CD8-positive, alpha-beta memory T cell (primary cell): Measurements from ENCODE around the gene MAPK8IP2. TPM values are rescaled to one million over a fixed set of nuclear protein-coding genes. Genes with fewer than 3 reads are reported as not detected.
A peak's percentile ranks its signal among the peaks of the same experiment; 100 is the strongest.
"Not testable (repeated sequence)": the region's sequence is repeated elsewhere in the genome, so short reads cannot be mapped to it uniquely, and the experiment has no call there.

Experiments
- CTCF ChIA-PET: fragments of 350-600 bp; sonication (Branson Sonifier 250); formaldehyde crosslinking; loops from one replicate; lab custom pipeline; 2021; ENCODE audit warnings: antibody characterized with exemption; lab: Charles Lee
- POLR2A ChIA-PET: fragments of 350-600 bp; sonication (Branson Sonifier 250); formaldehyde crosslinking; loops from one replicate; lab custom pipeline; 2021; ENCODE audit warnings: antibody characterized with exemption; lab: Charles Lee
- DNase-seq, 5 donors: peaks; one replicate each; pipeline versions ENCODE4 v3.0.0 to v3.0.0-alpha.2; 2020 to 2022; ENCODE audit warnings: mixed read lengths in 1 of 5
- H3K27ac ChIP-seq: one replicate; pipeline ENCODE4 v1.7.0; 2013; ENCODE audit warnings: low read depth, mild to moderate bottlenecking, low read length, moderate library complexity
- H3K27me3 ChIP-seq: 2 replicates; pipeline ENCODE4 v1.7.0; 2013; ENCODE audit warnings: low read length, mild to moderate bottlenecking; ENCODE audit not compliant: insufficient read depth, poor library complexity, severe bottlenecking
- H3K36me3 ChIP-seq: 2 replicates; pipeline ENCODE4 v1.7.0; 2013; ENCODE audit warnings: mild to moderate bottlenecking, low read length, moderate library complexity; ENCODE audit not compliant: insufficient read depth
- H3K4me1 ChIP-seq: 2 replicates; pipeline ENCODE4 v1.7.0; 2013; ENCODE audit warnings: mild to moderate bottlenecking, low read length, moderate library complexity; ENCODE audit not compliant: insufficient read depth
- H3K4me3 ChIP-seq: 2 replicates; pipeline ENCODE4 v1.7.0; 2013; ENCODE audit warnings: mild to moderate bottlenecking, low read length
- H3K9me3 ChIP-seq: 2 replicates; pipeline ENCODE4 v1.7.0; 2013; ENCODE audit warnings: mild to moderate bottlenecking, low read length
- H3K27ac Mint-ChIP-seq, 8 donors: one replicate each; pipeline ENCODE4 v1.8.0; 2020 to 2021; ENCODE audit warnings: mixed read lengths in 8 of 8, mild to moderate bottlenecking in 6 of 8, inconsistent platforms in 3 of 8, moderate library complexity in 3 of 8
- H3K27me3 Mint-ChIP-seq, 2 donors: one replicate each; pipeline ENCODE4 v1.8.0; 2020 to 2021; ENCODE audit warnings: mixed read lengths in 2 of 2, mild to moderate bottlenecking in 1 of 2, moderate library complexity in 1 of 2
- H3K36me3 Mint-ChIP-seq, 3 donors: one replicate each; pipeline ENCODE4 v1.8.0; 2020 to 2021; ENCODE audit warnings: mixed read lengths in 3 of 3, inconsistent platforms in 1 of 3, mild to moderate bottlenecking in 1 of 3
- H3K4me1 Mint-ChIP-seq, 3 donors: one replicate each; pipeline ENCODE4 v1.8.0; 2020 to 2021; ENCODE audit warnings: mixed read lengths in 3 of 3, inconsistent platforms in 1 of 3, mild to moderate bottlenecking in 1 of 3
- H3K4me3 Mint-ChIP-seq, 7 donors: one replicate each; pipeline ENCODE4 v1.8.0; 2020 to 2021; ENCODE audit warnings: mixed read lengths in 7 of 7, mild to moderate bottlenecking in 6 of 7, moderate library complexity in 4 of 7, inconsistent platforms in 2 of 7
- H3K9me3 Mint-ChIP-seq, 5 donors: one replicate each; pipeline ENCODE4 v1.8.0; 2020 to 2022; ENCODE audit warnings: mixed read lengths in 5 of 5, mild to moderate bottlenecking in 3 of 5, moderate library complexity in 2 of 5, inconsistent platforms in 1 of 5
- polyA plus RNA-seq: library from polyadenylated mRNA; unstranded; fragments of 300-500 nt; fragmentation: Illumina TruSeq; gene quantifications from one replicate; pipeline ENCODE4 v1.2.3, GENCODE V29; 2021
- total RNA-seq, 2 experiments: library from RNA; stranded (reverse); gene quantifications; one replicate each; pipeline ENCODE4 v1.2.3, GENCODE V29; 2021

Gene MAPK8IP2
- total and polyA plus RNA-seq, 3 experiments from 2014 or later = 0.20 to 0.28 TPM; not detected in 1

DNA sequence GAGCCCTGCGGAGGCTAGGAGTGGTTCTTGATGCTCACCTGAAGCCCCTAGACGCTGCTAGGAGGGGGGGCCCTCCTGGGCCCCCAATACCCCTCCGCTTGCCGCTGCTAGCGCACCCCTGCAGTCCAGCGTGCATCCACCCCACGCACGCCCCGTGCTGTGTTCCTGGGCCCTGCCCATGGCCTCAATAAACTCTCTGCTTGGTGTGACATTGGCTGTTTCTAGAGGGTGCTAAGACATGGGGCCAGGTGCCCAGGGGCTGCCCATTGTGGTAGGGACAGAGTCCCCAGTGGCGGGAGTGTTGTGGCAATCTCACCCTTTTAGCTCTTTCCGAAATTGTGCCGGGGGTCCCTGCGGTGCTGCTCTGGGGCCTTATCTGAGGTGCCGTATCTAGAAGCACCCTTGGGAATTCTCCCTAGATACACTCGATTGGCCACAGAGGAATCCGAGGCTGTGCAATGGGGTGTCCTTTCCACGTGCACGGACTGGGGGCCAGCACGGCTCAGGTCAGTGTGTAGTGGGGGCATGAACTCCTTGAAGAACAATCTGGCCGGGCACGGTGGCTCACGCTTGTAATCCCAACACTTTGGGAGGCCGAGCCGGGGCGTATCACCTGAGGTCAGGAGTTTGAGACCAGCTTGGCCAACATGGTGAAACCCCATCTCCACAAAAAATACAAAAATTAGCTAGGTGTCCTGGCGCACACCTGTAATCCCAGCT lies 10.9 kb downstream of the MAPK8IP2 start:
- H3K9me3 Mint-ChIP-seq = no peaks in the 10 kb centered on the region
- no peak overlapping the region for H3K4me3 ChIP-seq
- ChIA-PET POLR2A (no interaction called here), CTCF (interaction anchor here (2.2 kb wide), 1 partner anchor 10 kb away, joined by 6 read pairs; no protein-coding TSS in a partner anchor)
- no peaks in the 10 kb centered on the region for H3K4me1 ChIP-seq
- no peak overlapping the region for H3K27ac ChIP-seq
- H3K36me3 Mint-ChIP-seq = no peaks in the 10 kb centered on the region
- no peaks in the 10 kb centered on the region for H3K9me3 ChIP-seq
- peaks cover 2 to 6% (median 4%) of the 10 kb centered on the region in 3 donors for H3K4me1 Mint-ChIP-seq
- no peaks in the 10 kb centered on the region for H3K27me3 ChIP-seq
- H3K4me3 Mint-ChIP-seq = no peak overlapping the region
- no peaks in the 10 kb centered on the region for H3K36me3 ChIP-seq
- no peak for DNase-seq
- H3K27ac Mint-ChIP-seq = peak overlapping the region in 1 of 8 donors; percentile 75
- peaks cover 17 to 34% of the 10 kb centered on the region in 2 donors for H3K27me3 Mint-ChIP-seq

DNA sequence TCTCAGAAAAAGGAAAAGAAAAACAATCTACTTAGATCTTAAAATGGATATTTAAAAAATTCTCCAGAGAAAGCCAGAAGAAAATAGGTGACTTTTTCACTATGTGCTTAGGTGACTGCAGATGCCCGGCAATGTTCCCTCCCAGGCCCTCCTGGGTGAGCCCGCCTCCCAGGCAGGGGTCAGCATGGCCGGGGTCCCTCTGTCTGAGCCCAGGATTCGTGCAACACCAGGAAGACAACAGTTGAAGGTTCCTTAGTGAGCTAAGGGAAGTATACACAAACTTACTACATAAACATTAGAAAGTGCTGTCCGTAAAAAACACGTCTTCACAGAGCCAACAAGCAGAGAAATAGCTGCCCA lies 11.6 kb downstream of the MAPK8IP2 start:
- Histone ChIP-seq H3K27me3 (no peaks in the 10 kb centered on the region), H3K36me3 (no peaks in the 10 kb centered on the region), H3K4me3 (no peak overlapping the region), H3K9me3 (no peaks in the 10 kb centered on the region), H3K4me1 (no peaks in the 10 kb centered on the region), H3K27ac (no peak overlapping the region)
- ChIA-PET CTCF (interaction anchor here (2.2 kb wide), 1 partner anchor 9 kb away, joined by 6 read pairs; no protein-coding TSS in a partner anchor), POLR2A (no interaction called here)
- no peak for DNase-seq
- H3K9me3 Mint-ChIP-seq = no peaks in the 10 kb centered on the region
- H3K4me3 Mint-ChIP-seq = no peak overlapping the region
- H3K27me3 Mint-ChIP-seq = peaks cover 17 to 31% of the 10 kb centered on the region in 2 donors
- no peaks in the 10 kb centered on the region for H3K36me3 Mint-ChIP-seq
- H3K4me1 Mint-ChIP-seq = peaks cover 2 to 6% (median 4%) of the 10 kb centered on the region in 3 donors
- no peak overlapping the region for H3K27ac Mint-ChIP-seq

DNA sequence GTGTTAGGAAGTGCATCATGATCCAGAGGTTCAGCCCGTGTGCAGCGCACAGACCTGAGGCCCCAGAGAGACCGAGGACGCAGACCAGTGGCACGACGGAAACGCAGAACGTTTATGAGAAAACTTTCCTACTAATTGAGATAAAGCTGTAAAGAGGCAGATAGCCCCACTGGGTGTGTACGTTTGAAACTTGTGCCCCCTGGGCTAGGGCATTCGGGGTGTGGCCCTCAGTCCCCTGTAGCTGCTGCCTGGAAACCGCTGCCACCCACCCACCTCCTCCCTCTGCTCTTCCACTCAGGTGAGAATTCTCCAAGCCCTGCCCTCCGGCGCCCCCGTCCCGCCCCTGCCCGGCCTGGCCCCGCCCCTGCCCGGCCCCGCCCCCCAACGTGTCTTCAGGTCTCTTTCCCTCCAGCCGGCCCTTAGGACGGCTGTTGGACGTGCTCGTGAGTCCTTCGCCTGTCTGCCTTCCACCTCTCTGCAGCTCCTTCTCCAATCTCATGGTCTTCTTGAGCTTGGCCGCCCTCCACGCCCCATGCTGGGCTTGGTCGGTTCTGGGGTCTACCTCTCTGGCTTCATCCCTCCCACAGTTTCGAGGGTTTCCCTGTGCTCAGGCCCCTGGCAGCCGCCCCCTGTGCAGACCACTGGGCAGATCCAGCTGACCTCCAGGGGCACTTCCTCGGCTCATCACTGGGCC lies 12.1 kb downstream of the MAPK8IP2 start:
- no peaks in the 10 kb centered on the region for H3K9me3 Mint-ChIP-seq
- H3K27ac Mint-ChIP-seq = no peak overlapping the region
- Histone ChIP-seq H3K36me3 (no peaks in the 10 kb centered on the region), H3K4me3 (no peak overlapping the region), H3K9me3 (no peaks in the 10 kb centered on the region), H3K27me3 (no peaks in the 10 kb centered on the region), H3K27ac (no peak overlapping the region), H3K4me1 (no peaks in the 10 kb centered on the region)
- ChIA-PET POLR2A (no interaction called here), CTCF (interaction anchor here (0.7 to 2.2 kb wide), 3 partner anchors 9 to 87 kb away, joined by 3 to 6 read pairs (median 5); partner anchors contain the start of genes SCO2 and SYCE3)
- H3K4me1 Mint-ChIP-seq = peaks cover 2 to 6% (median 4%) of the 10 kb centered on the region in 3 donors
- H3K27me3 Mint-ChIP-seq = peaks cover 12 to 26% of the 10 kb centered on the region in 2 donors
- no peak overlapping the region for H3K4me3 Mint-ChIP-seq
- no peaks in the 10 kb centered on the region for H3K36me3 Mint-ChIP-seq
- DNase-seq = no peak

DNA sequence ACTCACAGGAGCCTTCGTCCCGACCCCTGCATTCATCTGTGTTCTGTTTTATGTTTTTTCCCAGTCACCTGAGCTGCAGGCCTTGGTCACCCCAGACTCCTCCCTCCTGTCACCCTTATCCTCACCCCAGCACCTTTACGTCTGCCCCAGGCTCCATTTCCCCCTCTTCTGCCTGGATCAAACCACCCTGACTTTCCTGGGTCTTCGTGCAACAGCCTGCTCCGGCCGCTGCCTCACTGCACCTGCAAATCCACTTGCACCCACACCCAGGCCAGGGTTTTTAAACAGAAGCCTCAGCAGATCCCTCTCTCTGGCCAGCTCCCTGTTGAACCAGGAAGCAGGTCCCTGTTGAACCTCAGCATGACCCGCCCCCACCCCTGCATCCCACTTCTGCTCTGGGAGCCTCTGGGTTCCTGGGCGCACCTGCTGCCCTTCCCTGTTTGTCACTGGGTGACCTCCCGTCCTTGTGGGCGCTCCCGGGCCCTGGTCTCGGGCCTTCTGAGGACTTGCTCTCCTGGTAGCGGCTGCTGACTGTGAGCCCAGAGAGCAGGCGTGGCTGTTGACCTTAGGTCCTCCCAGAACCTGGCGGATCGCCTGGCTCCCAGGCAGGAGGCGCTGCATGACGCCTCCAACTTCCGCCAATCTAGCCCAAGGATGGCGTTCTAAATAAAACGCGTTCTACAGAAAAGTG lies 12.8 kb downstream of the MAPK8IP2 start:
- POLR2A ChIA-PET = no interaction called here
- Histone ChIP-seq H3K9me3 (no peaks in the 10 kb centered on the region), H3K36me3 (no peaks in the 10 kb centered on the region), H3K27me3 (no peaks in the 10 kb centered on the region), H3K4me3 (no peak overlapping the region), H3K27ac (no peak overlapping the region), H3K4me1 (no peaks in the 10 kb centered on the region)
- Mint-ChIP-seq H3K27ac (no peak overlapping the region), H3K36me3 (no peaks in the 10 kb centered on the region), H3K27me3 (peaks cover 10 to 22% of the 10 kb centered on the region in 2 donors), H3K9me3 (no peaks in the 10 kb centered on the region), H3K4me1 (peaks cover 2 to 6% (median 4%) of the 10 kb centered on the region in 3 donors), H3K4me3 (no peak overlapping the region)
- CTCF ChIA-PET = interaction anchor here (1.7 to 2.2 kb wide), 2 partner anchors 8 to 88 kb away, joined by 5 to 6 read pairs; partner anchors contain the start of gene SCO2
- DNase-seq = no peak

- POLR2A ChIA-PET, CTCF ChIA-PET, H3K4me1 Mint-ChIP-seq: not testable (repeated sequence)
Observed at GRCh38 chr22:50614296-50614695, 13.7 kb downstream of the MAPK8IP2 start.

DNA sequence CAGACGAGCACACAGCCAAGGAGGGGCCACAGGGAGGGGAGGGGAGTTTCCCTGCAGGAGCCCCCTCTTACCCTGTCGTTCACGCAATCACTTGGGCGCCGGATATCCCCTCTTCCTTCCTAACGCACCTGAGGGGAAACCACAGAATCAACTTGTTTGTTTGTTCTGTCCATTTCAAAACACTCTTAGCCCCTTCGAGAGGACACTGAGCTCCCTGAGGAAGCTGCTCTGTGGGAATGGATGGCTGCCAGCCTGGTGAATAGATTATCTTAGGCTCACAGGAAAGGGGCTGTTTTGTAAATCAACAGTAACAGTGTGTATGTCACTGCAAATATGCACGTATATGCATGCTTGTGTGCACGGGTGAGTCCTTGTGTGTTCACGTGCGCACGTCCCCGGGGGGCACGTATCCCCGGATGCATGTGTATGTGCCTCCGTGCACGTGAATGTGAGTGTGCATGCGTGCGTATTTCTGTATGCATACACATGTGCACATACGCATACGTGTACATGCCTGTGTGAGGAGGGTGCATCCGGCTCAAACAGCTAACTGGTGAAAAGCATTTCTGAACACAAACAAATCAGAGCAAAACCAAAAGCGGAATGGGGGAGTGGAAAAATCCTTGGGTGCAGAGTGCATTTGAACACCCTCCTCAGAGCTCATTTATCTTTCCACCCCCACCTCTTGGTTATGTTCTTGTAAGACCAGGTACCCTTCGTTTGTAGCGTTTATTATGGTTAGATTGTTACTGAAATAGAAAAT lies 20.2 kb downstream of the MAPK8IP2 start:
- H3K9me3 Mint-ChIP-seq = no peaks in the 10 kb centered on the region
- Histone ChIP-seq H3K27ac (peak overlapping the region; percentile 76), H3K4me3 (peak overlapping the region; percentile 70), H3K27me3 (no peaks in the 10 kb centered on the region), H3K4me1 (peaks cover 35% of the 10 kb centered on the region), H3K9me3 (no peaks in the 10 kb centered on the region), H3K36me3 (no peaks in the 10 kb centered on the region)
- H3K4me3 Mint-ChIP-seq = peak overlapping the region; percentile 87 to 92 (median 90)
- peaks cover 0 to 13% (median 2%) of the 10 kb centered on the region in 3 donors for H3K36me3 Mint-ChIP-seq
- peak overlapping the region; percentile 90 to 99 (median 98) for H3K27ac Mint-ChIP-seq
- peak; percentile 80 to 95 (median 90) for DNase-seq
- peaks cover 0 to 2% of the 10 kb centered on the region in 2 donors for H3K27me3 Mint-ChIP-seq
- ChIA-PET CTCF (interaction anchor here (0.7 to 4.9 kb wide), 39 partner anchors 8 to 430 kb away, joined by 3 to 73 read pairs (median 4); partner anchors contain the start of genes CHKB, HDAC10, LMF2 and NCAPH2), POLR2A (interaction anchor here (0.6 to 2.3 kb wide), 16 partner anchors 13 to 252 kb away, joined by 3 to 33 read pairs (median 4); partner anchors contain the start of genes CHKB, KLHDC7B, LMF2 and NCAPH2)
- peaks cover 31 to 41% (median 31%) of the 10 kb centered on the region in 3 donors for H3K4me1 Mint-ChIP-seq

More at GRCh38 chr22:50614296-50614695, 13.7 kb downstream of the MAPK8IP2 start:
- H3K27me3 Mint-ChIP-seq = peaks cover 8 to 21% of the 10 kb centered on the region in 2 donors
- not testable (repeated sequence) for H3K4me3 ChIP-seq, H3K4me1 ChIP-seq, H3K36me3 ChIP-seq, H3K9me3 ChIP-seq, H3K36me3 Mint-ChIP-seq, H3K27me3 ChIP-seq, DNase-seq, H3K27ac ChIP-seq, H3K9me3 Mint-ChIP-seq, H3K27ac Mint-ChIP-seq, H3K4me3 Mint-ChIP-seq

DNA sequence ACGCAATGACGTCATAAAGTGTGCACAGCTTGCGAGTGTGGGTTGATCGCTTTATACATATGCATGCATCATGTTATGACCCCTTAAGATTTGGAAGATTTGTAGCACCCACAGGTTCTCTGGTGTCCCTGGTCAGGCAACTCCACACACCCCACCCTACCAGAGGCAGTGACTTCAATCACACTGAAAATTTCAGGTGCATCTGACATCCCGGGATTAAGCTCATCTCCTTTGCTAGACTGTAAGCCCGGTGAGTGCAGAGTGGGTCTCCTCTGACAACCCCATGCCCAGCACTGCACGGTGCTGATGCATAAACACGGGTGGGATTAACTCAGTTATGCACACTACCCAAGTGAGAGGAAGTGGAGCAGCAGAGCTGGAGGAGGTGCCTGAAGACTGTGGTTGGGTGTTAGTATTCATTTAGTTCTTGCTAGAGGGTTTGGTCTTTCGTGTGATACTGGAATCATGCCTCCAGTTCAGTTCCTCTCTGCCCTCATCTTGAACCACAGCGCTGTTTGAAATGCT lies 20.8 kb downstream of the MAPK8IP2 start:
- Mint-ChIP-seq H3K9me3 (no peaks in the 10 kb centered on the region), H3K4me1 (peaks cover 31 to 44% (median 34%) of the 10 kb centered on the region in 3 donors), H3K4me3 (peak overlapping the region; percentile 87 to 92 (median 90)), H3K27me3 (peaks cover 0 to 2% of the 10 kb centered on the region in 2 donors), H3K27ac (peak overlapping the region; percentile 90 to 99 (median 98)), H3K36me3 (peaks cover 0 to 18% (median 2%) of the 10 kb centered on the region in 3 donors)
- H3K36me3 ChIP-seq = no peaks in the 10 kb centered on the region
- no peaks in the 10 kb centered on the region for H3K27me3 ChIP-seq
- POLR2A ChIA-PET = interaction anchor here (0.6 to 2.3 kb wide), 12 partner anchors 38 to 176 kb away, joined by 3 to 33 read pairs (median 6); partner anchors contain the start of genes CHKB, KLHDC7B, LMF2 and NCAPH2
- peaks cover 35% of the 10 kb centered on the region for H3K4me1 ChIP-seq
- peak overlapping the region; percentile 76 for H3K27ac ChIP-seq
- CTCF ChIA-PET = interaction anchor here (0.6 to 4.9 kb wide), 32 partner anchors 8 to 379 kb away, joined by 3 to 73 read pairs (median 4); partner anchors contain the start of genes CHKB, HDAC10, LMF2 and NCAPH2
- peak in 4 of 5 donors; percentile 30 to 78 (median 68) for DNase-seq
- H3K4me3 ChIP-seq = peak overlapping the region; percentile 70
- no peaks in the 10 kb centered on the region for H3K9me3 ChIP-seq
